ENCODE results near the gene TNF.

TNF gene

DNA sequence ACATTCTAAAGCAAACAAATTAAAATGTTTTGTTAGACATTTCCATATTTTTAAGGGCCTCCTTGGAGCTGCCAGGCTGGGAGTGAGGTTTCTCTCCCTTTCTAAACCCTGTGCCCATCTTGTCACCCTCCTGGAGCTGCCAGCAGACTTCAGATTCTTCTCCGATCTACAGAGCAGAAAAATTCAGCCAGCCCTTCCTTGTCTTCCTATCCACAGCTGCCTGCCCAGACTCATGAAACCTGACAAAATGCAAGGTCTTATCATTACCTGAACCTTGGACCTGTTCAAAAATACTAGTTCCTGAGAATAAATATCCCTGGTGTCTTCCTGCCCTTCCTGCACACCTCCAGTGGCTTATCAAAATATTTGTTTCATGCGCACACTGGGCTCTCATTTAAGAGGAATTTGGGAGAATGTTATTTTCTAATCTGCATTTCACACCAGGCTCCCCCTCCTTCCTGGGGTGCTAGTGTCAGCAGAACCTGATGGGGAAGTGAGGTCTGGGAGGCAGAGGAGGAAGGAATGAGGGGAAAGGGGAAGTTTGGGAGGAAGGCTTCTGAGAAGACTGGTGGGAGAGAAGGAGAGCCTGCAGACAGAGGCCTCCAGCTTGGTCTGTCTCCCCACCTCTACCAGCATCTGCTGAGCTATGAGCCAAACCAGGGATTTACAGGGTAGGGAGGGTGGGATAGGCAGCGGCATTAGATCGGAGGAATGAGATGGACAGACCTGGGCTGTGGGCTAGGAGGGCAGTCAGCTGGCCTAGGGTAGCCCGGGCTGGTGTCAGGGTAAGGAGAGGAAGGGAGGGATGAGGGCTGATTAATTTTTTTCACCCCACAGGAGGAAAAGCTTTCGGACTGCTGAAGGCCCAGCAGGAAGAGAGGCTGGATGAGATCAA is 39.6 kb downstream of the TNF start, which contains the start of gene AIF1:
Gene AIF1, plus strand, starts transcription at position 551 of the 895 bp plus-strand sequence. Its CDS starts 96 bp downstream, at position 647.
- no peak for TF ChIP-seq TAF1 (IDR thresholded peaks at IDR 0.05; ENCODE audit: borderline replicate concordance, insufficient read depth, low read length)
- TF ChIP-seq SIN3A (IDR thresholded peaks at IDR 0.05; ENCODE audit: borderline replicate concordance, insufficient read depth, low read length) = no peak

DNA sequence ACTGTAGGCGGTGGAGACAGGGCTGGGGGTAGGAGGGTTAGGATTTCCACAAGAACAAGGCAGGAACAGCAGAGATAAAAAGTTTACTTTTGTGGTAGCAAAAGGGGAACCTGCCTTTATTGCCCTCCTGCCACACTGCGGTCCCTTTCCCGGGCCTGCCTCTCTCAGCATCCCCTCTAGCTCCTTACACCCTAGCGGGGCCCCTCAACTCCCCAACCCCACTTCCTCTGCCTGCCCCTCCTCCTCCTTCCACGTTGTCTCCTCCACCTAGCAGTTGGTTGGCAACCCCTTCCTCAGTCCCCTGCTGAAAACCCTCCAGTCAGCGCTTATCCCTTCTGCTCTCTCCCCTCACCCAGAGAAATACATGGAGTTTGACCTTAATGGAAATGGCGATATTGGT is 40.4 kb downstream of the TNF start:
- TF ChIP-seq POLR2AphosphoS5 (IDR thresholded peaks at IDR 0.05; ENCODE audit: low read depth, low read length) (no peak), FOXP2 (optimal IDR thresholded peaks at IDR 0.05; ENCODE audit: borderline replicate concordance, extremely low read depth, extremely low read length, insufficient read depth) (no peak), SIN3A (IDR thresholded peaks at IDR 0.05; ENCODE audit: borderline replicate concordance, insufficient read depth, low read length) (no peak), TAF1 (IDR thresholded peaks at IDR 0.05; ENCODE audit: borderline replicate concordance, insufficient read depth, low read length) (no peak)
- TF ChIP-seq, protein P1, sequence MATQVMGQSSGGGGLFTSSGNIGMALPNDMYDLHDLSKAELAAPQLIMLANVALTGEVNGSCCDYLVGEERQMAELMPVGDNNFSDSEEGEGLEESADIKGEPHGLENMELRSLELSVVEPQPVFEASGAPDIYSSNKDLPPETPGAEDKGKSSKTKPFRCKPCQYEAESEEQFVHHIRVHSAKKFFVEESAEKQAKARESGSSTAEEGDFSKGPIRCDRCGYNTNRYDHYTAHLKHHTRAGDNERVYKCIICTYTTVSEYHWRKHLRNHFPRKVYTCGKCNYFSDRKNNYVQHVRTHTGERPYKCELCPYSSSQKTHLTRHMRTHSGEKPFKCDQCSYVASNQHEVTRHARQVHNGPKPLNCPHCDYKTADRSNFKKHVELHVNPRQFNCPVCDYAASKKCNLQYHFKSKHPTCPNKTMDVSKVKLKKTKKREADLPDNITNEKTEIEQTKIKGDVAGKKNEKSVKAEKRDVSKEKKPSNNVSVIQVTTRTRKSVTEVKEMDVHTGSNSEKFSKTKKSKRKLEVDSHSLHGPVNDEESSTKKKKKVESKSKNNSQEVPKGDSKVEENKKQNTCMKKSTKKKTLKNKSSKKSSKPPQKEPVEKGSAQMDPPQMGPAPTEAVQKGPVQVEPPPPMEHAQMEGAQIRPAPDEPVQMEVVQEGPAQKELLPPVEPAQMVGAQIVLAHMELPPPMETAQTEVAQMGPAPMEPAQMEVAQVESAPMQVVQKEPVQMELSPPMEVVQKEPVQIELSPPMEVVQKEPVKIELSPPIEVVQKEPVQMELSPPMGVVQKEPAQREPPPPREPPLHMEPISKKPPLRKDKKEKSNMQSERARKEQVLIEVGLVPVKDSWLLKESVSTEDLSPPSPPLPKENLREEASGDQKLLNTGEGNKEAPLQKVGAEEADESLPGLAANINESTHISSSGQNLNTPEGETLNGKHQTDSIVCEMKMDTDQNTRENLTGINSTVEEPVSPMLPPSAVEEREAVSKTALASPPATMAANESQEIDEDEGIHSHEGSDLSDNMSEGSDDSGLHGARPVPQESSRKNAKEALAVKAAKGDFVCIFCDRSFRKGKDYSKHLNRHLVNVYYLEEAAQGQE (IDR thresholded peaks at IDR 0.05; ENCODE audit: insufficient read depth in 1 of 2, low read depth in 2 of 2, low read length in 2 of 2) = no peak

DNA sequence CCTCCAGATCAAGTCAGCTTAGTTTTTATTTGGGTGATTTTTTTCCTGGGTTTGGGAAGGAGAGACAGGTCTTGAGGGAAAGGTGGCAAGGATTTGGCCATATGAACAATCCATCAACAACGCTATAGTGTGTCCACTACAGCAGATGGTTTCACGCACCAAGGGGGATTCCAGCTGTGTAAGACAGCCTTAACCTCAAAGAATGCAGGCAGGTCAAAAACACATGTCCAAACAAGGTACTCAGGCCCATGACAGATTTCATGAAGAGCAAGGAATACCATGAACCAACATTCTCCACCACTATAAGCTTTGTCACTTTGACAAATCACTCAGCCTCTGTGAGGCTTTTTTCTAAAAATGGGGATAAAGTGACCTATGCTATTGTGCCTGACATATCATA is 41.6 kb downstream of the TNF start:
- TF ChIP-seq, protein P1 (IDR thresholded peaks at IDR 0.05; ENCODE audit: insufficient read depth in 1 of 2, low read depth in 2 of 2, low read length in 2 of 2) = no peak
- no peak for TF ChIP-seq TAF1 (IDR thresholded peaks at IDR 0.05; ENCODE audit: borderline replicate concordance, insufficient read depth, low read length)
- no peak for TF ChIP-seq FOXP2 (optimal IDR thresholded peaks at IDR 0.05; ENCODE audit: borderline replicate concordance, extremely low read depth, extremely low read length, insufficient read depth)
- TF ChIP-seq SIN3A (IDR thresholded peaks at IDR 0.05; ENCODE audit: borderline replicate concordance, insufficient read depth, low read length) = no peak
- no peak for TF ChIP-seq POLR2AphosphoS5 (IDR thresholded peaks at IDR 0.05; ENCODE audit: low read depth, low read length)

DNA sequence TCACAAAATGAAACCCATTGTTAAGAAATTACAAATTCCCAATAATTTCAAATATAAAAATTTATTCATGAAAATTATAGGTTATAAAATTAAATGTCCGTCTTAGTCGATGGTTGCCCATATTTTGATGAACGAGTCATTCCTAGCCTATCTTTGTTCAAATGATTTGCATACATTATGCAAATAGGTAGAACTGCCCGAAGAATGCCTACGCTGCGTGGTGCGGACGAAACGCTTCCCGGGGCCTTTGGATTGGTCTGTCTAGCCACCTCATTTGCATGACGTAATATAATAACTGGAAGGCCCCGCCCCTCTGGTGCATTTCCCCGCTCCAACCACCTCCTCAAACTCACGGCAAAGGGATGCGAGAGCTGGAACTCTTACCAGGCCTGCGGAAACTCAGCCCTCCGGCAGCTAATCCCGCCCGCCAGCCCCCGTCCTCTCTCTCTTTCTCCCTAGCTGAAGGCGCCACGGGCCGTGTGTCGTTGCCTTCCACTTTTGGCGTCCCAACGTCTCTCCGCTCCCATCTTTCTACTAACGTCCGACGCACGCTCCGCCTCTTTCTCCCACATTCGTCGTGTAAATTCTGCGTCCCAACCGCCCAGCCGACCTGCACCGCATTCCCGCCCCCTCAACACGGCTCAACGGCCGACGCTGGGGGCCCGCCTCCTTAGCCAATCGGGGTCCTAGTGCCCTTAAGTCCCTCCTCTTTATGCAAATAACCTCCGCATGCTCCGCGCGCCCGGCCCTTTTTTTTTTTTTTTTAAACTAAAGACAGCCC is 44.6 kb downstream of the TNF start:
- TF ChIP-seq, protein P1 (IDR thresholded peaks at IDR 0.05; ENCODE audit: insufficient read depth in 1 of 2, low read depth in 2 of 2, low read length in 2 of 2) = no peak
- TF ChIP-seq TAF1 (IDR thresholded peaks at IDR 0.05; ENCODE audit: borderline replicate concordance, insufficient read depth, low read length) (0 out of 2 replicates have a peak, but pooled peaks have one; percentile 42), POLR2AphosphoS5 (IDR thresholded peaks at IDR 0.05; ENCODE audit: low read depth, low read length) (peak; percentile 58; the same call in 1 of the 2 replicates), SIN3A (IDR thresholded peaks at IDR 0.05; ENCODE audit: borderline replicate concordance, insufficient read depth, low read length) (peak; percentile 20; the same call in 1 of the 2 replicates), FOXP2 (optimal IDR thresholded peaks at IDR 0.05; ENCODE audit: borderline replicate concordance, extremely low read depth, extremely low read length, insufficient read depth) (peak; percentile 50)

DNA sequence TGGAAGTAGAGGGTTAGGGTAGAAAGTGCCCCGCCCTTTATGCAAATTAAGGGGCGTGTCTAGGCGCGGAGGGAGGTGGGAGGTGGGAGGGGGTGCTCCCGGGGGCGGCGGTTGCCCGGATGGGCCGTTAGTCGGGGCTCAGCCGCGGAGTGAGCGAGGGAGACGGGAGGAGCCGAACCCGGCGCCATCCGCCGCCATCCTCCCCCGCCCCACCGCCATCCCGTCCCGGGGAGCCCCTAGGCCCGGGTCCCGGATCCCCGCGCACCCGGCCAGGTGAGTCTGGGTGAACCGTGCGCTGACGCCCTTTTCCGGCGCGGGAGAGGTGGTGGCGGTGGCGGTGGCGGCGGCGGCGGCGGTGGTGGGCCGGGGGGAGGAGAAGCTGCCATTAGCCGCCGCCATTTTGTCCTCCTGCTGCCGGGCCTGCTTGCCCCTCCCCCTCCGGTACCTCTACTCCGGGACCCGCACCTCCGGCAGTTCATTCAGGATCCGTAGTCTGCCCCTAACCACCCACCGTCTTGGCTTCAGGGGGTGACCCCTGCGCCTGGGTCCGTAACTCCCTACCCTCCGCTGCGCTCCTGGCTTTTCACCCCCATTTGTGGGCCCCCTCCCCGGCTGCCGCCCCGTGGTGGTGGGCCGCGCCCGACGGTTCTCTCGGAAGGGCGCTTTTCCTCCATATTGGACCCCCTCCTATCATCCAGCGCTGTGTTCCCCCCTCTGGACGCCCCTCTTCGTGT is 45.4 kb downstream of the TNF start, which contains the start of gene PRRC2A:
Gene PRRC2A, plus strand, starts transcription at position 130 of the 734 bp plus-strand sequence. CDS start 2,075 bp downstream, outside the sequence.
- TF ChIP-seq, protein P1 (IDR thresholded peaks at IDR 0.05; ENCODE audit: insufficient read depth in 1 of 2, low read depth in 2 of 2, low read length in 2 of 2) = no peak
- TF ChIP-seq POLR2AphosphoS5 (IDR thresholded peaks at IDR 0.05; ENCODE audit: low read depth, low read length) = peak; percentile 43
- TF ChIP-seq SIN3A (IDR thresholded peaks at IDR 0.05; ENCODE audit: borderline replicate concordance, insufficient read depth, low read length) = 0 out of 2 replicates have a peak, but pooled peaks have one; percentile 40
- peak; percentile 68; the same call in 1 of the 2 replicates for TF ChIP-seq TAF1 (IDR thresholded peaks at IDR 0.05; ENCODE audit: borderline replicate concordance, insufficient read depth, low read length)
- peak; percentile 40 for TF ChIP-seq FOXP2 (optimal IDR thresholded peaks at IDR 0.05; ENCODE audit: borderline replicate concordance, extremely low read depth, extremely low read length, insufficient read depth)
